Panc1 (cell line): ENCODE results near the gene H6PD.

Experiments
- POLR2AphosphoS5 ChIP-seq: IDR thresholded peaks from 2 replicates; pipeline ENCODE4 v1.6.1; 2012; ENCODE audit warnings: mild to moderate bottlenecking, low read depth, low read length, moderate library complexity
- SIN3A ChIP-seq: IDR thresholded peaks from 2 replicates; pipeline ENCODE4 v1.6.1; 2012; ENCODE audit warnings: low read depth, mild to moderate bottlenecking, low read length, moderate library complexity, borderline replicate concordance; ENCODE audit not compliant: insufficient read depth
- TCF7L2 ChIP-seq: IDR thresholded peaks from 2 replicates; pipeline ENCODE4 v1.6.1; 2011; ENCODE audit warnings: mild to moderate bottlenecking, low read depth, low read length, inconsistent platforms
- TF ChIP-seq, protein P1 (sequence below): fragments of 450-650 bp; IDR thresholded peaks from 2 replicates; pipeline ENCODE4 v1.5.1; 2017; ENCODE audit warnings: mild to moderate bottlenecking
- TF ChIP-seq, protein P2 (sequence below), 2 experiments: IDR thresholded peaks; 2 replicates each; pipeline ENCODE4 v1.6.1; 2011 to 2012; ENCODE audit warnings: low read depth in 2 of 2, control low read depth in 1 of 2, low read length in 1 of 2, mild to moderate bottlenecking in 1 of 2, moderate library complexity in 1 of 2; ENCODE audit not compliant: insufficient read depth in 1 of 2

DNA sequence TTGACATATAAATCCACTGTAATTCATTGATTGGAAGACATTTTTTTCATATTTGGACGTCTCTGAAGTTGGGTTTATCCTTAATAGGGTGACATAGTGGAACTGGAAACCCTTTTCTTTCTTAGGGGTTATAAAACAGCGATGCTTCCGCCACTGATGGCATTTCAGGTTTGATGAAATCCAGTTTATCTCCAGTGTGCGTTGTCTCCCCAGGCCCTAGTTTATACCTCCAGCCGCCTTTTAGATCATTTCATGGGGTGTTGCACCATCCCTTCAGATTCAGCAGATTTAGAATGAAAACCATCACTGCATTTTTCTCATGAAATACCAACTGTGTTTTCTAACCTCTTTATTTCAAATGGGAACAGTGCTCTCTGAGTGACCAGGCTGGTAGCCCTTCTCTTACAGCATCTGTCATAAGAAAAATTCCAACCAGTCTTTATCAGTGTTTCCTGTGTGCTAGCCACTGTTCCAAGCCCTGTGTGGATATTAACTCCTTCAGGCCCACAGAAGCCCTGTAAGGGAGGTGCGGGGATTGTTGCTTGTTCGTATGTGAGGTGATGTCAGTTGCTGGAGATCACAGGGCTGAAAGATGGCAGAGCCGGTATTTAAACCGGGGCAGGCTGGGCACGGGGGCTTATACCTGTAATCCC is 19.0 kb downstream of the H6PD start:
- TF ChIP-seq, protein P1, sequence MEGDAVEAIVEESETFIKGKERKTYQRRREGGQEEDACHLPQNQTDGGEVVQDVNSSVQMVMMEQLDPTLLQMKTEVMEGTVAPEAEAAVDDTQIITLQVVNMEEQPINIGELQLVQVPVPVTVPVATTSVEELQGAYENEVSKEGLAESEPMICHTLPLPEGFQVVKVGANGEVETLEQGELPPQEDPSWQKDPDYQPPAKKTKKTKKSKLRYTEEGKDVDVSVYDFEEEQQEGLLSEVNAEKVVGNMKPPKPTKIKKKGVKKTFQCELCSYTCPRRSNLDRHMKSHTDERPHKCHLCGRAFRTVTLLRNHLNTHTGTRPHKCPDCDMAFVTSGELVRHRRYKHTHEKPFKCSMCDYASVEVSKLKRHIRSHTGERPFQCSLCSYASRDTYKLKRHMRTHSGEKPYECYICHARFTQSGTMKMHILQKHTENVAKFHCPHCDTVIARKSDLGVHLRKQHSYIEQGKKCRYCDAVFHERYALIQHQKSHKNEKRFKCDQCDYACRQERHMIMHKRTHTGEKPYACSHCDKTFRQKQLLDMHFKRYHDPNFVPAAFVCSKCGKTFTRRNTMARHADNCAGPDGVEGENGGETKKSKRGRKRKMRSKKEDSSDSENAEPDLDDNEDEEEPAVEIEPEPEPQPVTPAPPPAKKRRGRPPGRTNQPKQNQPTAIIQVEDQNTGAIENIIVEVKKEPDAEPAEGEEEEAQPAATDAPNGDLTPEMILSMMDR, result no peak
- TF ChIP-seq POLR2AphosphoS5 (no peak), SIN3A (no peak), TCF7L2 (no peak)
- TF ChIP-seq, protein P2, sequence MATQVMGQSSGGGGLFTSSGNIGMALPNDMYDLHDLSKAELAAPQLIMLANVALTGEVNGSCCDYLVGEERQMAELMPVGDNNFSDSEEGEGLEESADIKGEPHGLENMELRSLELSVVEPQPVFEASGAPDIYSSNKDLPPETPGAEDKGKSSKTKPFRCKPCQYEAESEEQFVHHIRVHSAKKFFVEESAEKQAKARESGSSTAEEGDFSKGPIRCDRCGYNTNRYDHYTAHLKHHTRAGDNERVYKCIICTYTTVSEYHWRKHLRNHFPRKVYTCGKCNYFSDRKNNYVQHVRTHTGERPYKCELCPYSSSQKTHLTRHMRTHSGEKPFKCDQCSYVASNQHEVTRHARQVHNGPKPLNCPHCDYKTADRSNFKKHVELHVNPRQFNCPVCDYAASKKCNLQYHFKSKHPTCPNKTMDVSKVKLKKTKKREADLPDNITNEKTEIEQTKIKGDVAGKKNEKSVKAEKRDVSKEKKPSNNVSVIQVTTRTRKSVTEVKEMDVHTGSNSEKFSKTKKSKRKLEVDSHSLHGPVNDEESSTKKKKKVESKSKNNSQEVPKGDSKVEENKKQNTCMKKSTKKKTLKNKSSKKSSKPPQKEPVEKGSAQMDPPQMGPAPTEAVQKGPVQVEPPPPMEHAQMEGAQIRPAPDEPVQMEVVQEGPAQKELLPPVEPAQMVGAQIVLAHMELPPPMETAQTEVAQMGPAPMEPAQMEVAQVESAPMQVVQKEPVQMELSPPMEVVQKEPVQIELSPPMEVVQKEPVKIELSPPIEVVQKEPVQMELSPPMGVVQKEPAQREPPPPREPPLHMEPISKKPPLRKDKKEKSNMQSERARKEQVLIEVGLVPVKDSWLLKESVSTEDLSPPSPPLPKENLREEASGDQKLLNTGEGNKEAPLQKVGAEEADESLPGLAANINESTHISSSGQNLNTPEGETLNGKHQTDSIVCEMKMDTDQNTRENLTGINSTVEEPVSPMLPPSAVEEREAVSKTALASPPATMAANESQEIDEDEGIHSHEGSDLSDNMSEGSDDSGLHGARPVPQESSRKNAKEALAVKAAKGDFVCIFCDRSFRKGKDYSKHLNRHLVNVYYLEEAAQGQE (IDR thresholded peaks at IDR 0.05; ENCODE audit: insufficient read depth in 1 of 2, low read depth in 2 of 2, low read length in 1 of 2), result no peak
